GM18870 (cell line): Measurements from ENCODE around the gene DKKL1.
"Not testable (repeated sequence)": the region's sequence is repeated elsewhere in the genome, so short reads cannot be mapped to it uniquely, and the experiment has no call there.

Experiments
- ATAC-seq: cut with Tn5 transposase; IDR thresholded peaks from one replicate; pipeline ENCODE4 v1.9.1; 2021; ENCODE audit warnings: moderate library complexity; ENCODE audit not compliant: unreplicated experiment

DKKL1 gene

DNA sequence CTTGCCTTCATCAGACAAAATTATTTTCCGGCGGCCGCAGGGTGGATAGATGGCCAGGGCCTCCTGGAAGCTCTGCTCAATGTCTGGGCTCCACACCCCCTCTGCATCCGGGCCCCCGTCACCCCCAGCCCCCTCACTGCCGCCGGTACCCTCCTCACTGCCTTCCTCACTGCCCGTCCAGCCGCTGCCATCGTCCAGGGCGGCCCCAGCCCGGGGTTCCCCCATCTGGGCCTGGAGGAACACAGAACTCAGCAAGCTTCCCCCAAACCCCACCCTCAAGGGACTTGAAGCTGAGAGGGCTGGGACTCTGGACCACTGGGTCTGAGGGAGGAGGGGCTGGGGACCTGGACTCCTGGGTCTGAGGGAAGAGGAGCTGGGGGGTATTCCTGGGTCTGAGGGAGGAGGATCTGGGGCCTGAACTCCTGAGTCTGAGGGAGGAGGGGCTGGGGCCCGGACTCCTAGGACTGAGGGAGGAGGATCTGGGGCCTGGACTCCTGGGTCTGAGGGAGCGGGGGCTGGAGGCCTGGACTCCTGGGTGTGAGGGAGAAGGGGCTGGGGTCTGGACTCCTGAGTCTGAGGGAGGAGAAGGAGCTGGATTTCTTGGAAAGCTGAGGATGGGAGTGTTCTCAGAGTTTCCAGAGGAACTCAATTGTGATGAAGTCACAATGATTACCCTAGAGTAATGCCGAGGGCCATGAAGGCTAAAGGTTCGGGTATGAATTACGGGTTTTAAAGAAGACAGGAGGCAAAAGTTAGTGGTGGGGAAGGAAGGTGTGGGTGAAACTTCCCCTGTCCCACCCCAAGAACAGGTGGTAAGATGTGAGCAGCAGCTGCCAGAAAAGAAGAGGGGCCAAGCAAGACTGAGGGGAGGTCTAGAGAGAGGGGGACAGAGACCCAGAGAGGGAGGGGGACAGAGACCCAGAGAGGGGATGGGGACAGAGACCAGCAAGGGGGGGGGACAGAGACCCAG, 3.5 kb upstream of the DKKL1 start:
- ATAC-seq: no peak

DNA sequence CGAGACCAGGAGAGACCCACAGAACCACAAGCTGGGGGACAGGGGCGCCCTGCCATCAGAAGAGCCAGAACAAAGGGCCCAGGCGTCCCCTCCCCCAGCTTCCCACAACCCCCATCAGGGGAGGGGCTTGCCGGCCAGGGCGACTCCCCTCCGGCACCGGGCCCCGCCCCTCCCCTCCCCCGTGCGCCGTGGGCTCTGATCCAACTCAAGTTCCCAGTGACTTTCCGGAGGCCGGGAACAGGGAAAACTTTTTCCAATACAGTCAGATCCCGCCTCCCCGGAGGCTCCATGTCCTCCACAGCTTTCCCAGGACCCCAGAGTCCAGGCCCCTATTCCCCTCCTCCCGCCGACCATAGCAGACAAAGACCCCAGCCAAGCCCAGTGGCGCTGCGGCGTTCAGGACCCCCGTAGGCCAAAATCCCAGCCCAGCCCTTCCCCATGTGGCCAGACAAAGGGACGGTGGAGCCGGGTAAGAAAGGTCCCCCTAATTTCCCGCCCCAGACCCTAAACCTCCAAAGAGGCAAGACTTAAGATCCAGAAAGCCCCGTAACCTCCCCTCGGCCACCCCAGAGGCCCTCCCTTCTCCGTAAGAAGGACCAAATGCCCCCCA, 2.1 kb upstream of the DKKL1 start:
- ATAC-seq: no peak

DNA sequence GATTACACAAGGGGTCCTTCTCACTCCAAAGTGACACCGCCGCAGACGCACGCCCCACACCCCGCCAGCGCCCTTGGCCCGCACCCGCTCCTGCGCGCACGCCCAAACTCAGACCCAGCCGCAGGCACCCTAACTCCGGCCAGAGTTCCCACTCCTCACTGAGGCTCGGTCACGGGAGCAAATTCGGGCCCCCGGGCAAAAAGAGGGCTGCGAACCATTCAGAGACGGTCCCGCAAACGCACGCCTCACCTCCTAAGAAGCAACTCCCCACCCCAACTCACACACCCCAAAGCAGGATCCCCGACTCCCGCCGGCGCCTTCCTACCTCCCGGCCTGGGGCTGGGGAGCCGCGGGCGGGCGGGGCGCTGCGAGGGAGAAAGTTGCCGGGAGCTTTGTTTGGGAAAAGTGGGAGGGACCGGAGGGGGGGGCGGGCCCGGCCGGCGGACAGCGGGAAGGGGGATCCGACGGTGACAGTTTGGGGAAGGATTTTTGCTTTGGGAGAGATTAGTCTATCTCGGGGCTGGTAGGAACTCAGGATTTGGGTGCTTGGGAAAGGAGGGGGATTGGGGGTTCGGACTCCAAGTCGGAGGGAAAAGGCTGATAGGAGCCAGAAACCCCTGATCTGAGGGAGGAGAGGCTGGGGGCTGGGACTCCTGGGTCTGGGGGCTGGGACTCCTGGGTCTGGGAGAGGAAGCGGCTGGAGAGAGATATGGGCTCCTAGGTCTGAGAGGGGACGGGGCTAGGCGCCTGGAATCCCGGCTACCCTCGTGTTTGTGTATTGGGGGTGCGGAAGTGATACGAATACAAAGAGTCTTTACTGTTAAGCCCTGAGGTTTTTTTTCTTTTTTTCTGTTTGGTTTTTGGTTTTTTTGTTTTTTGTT, 1.4 kb upstream of the DKKL1 start, which contains the start of gene TEAD2:
Gene TEAD2 (minus strand): TSS at position 369 of the 881 bp plus-strand sequence. CDS start 2,341 bp downstream, outside the sequence.
- ATAC-seq: no peak

- no peak for ATAC-seq
These were observed 779 bp upstream of the DKKL1 start for GRCh38 chr19:49362929-49363267.

GRCh38 chr19:49364083-49364737, 533 bp downstream of the DKKL1 start:
- ATAC-seq: no peak

- no peak for ATAC-seq
These were observed 2.4 kb downstream of the DKKL1 start for GRCh38 chr19:49366110-49366509.

DNA sequence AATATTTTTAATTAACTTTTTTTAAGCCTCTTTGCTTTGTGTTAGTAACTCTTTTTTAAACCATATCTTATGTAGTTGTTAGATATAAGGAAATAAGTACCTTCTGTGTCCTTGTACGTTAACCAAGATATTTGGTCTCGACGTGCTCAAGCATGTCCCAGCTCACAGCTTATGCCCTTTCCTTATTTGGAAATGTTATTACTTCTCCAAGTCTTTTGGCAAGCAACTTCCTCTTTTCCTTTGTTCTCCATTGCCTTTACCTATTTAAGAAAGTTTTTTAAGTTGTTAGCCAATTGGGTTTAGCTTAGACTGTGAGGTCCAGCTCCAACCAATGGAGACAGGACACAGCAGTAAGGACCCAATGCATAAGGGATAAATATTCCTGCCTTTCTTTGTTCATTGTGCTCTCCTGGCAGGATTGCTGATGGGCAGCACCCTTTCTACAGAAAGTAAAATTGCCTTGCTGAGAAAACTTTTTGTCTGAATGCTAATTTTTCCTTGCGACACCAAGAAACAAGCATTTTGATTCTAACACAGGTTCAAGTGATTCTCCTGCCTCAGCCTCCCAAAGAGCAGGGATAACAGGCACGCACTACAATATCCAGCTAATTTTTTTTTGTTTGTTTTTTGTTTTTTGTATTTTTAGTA, 5.2 kb downstream of the DKKL1 start:
- no peak for ATAC-seq

DNA sequence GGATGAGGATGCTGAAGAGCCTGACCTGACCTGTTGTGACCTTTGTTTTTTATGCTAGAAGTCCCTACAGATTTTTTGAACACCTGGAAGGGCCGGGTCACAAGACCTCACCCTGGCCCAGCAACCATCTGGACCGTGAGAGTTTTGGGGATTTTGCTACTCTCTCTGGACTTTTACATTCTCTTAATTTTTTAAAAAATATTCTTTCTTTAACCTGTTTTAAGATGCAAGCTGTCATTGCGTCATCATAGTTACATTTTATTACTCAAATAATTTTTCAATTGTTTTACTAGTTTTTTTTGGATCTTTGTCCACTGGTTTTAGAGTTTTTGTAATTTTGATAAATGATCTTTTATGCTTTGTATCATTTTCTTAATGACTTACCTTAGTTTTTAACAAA, 7.5 kb downstream of the DKKL1 start:
- no peak for ATAC-seq

- not testable (repeated sequence) for ATAC-seq
These were observed 9.5 kb downstream of the DKKL1 start for GRCh38 chr19:49373174-49373573.

GRCh38 chr19:49374665-49375434, 11.2 kb downstream of the DKKL1 start:
- no peak for ATAC-seq

- ATAC-seq: no peak
These were observed 14.8 kb downstream of the DKKL1 start for GRCh38 chr19:49378512-49378911.

GRCh38 chr19:49380391-49380790, 16.7 kb downstream of the DKKL1 start:
- no peak for ATAC-seq

GRCh38 chr19:49382639-49383038, 19.0 kb downstream of the DKKL1 start:
- ATAC-seq: no peak

DNA sequence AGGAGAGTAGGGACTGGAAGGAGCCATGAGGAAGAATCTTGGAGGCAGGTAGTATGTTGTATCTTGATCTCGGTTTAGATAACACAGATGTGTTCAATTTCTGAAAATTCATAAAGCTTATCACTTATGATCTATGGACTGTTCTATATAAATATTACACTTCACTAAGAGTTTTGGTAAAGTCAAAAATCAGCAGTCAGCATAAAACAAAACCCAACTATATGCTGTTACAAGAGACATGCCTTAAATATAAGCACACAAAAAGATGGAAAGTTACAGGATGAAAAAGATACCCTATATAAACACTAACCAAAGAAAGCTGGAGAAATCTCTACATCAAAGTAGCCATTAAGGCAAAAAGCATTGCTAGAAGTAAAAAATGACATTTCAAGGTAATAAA, 19.9 kb downstream of the DKKL1 start:
- no peak for ATAC-seq

DNA sequence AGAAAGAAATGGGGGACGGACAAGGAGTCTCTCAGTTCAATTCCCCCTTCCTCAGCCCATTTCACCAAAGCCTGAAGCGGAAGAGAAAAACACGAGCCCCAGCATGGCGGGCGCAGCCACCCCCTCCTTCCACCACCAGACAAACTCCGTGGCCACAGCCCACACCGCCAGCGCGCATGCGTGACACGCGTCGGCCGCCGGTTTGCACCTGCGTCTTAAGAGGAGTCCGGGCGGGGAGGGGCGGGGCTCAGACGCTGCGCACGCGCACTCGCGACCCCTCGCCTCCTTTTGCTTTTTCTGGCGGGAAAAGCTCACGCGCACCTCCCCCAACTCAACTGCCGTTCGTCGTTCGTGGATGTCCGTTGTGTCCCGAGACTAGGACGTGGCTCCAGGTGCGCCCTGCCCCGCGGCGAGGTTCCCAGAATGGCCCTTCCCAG, 24.3 kb downstream of the DKKL1 start, which contains the start of gene KASH5:
Gene KASH5 (plus strand): TSS at position 314 of the 437 bp plus-strand sequence. CDS start 2,635 bp downstream, outside the sequence.
- no peak for ATAC-seq

- ATAC-seq: no peak
These were observed 25.7 kb downstream of the DKKL1 start for GRCh38 chr19:49389406-49389805.

DNA sequence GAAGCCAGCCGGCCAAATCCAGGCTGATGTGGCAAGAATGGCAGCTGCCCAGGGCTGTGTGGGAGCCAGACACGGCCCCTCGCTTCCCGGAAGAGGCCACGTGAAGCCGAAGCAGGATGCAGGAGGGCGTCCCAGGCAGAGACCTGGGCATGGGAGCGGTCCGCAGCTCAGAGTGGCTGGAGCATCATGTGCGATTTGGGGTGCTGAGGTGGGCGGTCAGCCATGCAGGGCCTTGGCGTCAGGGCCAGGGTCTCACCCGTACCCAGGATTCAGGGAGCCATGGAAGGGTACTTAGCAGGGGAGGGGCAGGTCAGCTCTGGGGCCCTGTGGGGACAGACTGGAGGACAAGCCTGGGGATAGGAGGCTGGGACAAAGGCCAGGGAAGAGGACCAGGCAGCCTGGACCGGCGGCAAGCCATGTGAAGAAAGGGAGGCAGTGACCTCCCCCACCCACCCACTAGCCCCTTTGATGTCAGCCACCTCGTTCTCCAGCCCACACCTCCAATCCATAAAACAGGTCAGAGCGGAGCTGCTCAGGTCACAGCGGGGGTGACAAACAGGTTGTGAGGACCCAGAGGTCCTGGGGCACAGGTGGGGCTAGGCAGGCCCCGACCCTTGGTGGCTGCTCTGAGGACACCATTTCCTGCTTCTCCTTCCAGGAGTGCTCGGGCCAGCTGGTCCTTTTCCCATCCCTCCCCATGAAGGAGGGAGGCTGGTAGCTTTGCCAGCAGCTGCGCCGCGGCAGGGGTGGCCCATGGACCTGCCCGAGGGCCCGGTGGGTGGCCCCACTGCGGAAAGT, 26.7 kb downstream of the DKKL1 start:
- no peak for ATAC-seq

GRCh38 chr19:49390929-49391359, 27.3 kb downstream of the DKKL1 start:
- no peak for ATAC-seq
